Measurements from ENCODE around the gene STUM. TPM values are rescaled to one million over a fixed set of nuclear protein-coding genes. Genes with fewer than 3 reads are reported as not detected.

The STUM gene
- total RNA-seq, 1 experiment from 2014 or later: not detected

GRCh38 chr1:226530591-226530990 lies 18.0 kb upstream of the STUM start:
- intact Hi-C loops (cut with micrococcal nuclease; ENCODE audit: unreplicated experiment): no loop called here
- H3K27ac Mint-ChIP-seq (ENCODE audit: unreplicated experiment): no peak overlapping the region
- H3K36me3 Mint-ChIP-seq (ENCODE audit: insufficient read depth, unreplicated experiment): no peaks in the 10 kb centered on the region
- TF ChIP-seq CTCF (IDR thresholded peaks at IDR 0.05; ENCODE audit: unreplicated experiment): no peak
- peaks cover 81% of the 10 kb centered on the region for H3K27me3 Mint-ChIP-seq (ENCODE audit: unreplicated experiment)
- H3K4me3 Mint-ChIP-seq (ENCODE audit: low read depth, unreplicated experiment): no peak overlapping the region
- no TSS peak for BruUV-seq (replicated peaks)
- H3K9me3 Mint-ChIP-seq (ENCODE audit: low read depth, unreplicated experiment): peaks cover under 1% of the 10 kb centered on the region
- no peaks in the 10 kb centered on the region for H3K4me1 Mint-ChIP-seq (ENCODE audit: low read depth, unreplicated experiment)
- no peak for DNase-seq
- CTCF ChIA-PET: no interaction called here

- Mint-ChIP-seq H3K27ac (ENCODE audit: unreplicated experiment) (no peak overlapping the region), H3K27me3 (ENCODE audit: unreplicated experiment) (peaks cover 81% of the 10 kb centered on the region), H3K36me3 (ENCODE audit: insufficient read depth, unreplicated experiment) (no peaks in the 10 kb centered on the region), H3K9me3 (ENCODE audit: low read depth, unreplicated experiment) (no peaks in the 10 kb centered on the region), H3K4me3 (ENCODE audit: low read depth, unreplicated experiment) (no peak overlapping the region), H3K4me1 (ENCODE audit: low read depth, unreplicated experiment) (no peaks in the 10 kb centered on the region)
- TF ChIP-seq CTCF (IDR thresholded peaks at IDR 0.05; ENCODE audit: unreplicated experiment): no peak
- no peak for DNase-seq
- intact Hi-C loops (cut with micrococcal nuclease; ENCODE audit: unreplicated experiment): no loop called here
- CTCF ChIA-PET: no interaction called here
- BruUV-seq (replicated peaks): no TSS peak
Measured at GRCh38 chr1:226531360-226532093, 17.0 kb upstream of the STUM start.

- no peak for TF ChIP-seq CTCF (IDR thresholded peaks at IDR 0.05; ENCODE audit: unreplicated experiment)
- Mint-ChIP-seq H3K9me3 (ENCODE audit: low read depth, unreplicated experiment) (no peaks in the 10 kb centered on the region), H3K4me1 (ENCODE audit: low read depth, unreplicated experiment) (no peaks in the 10 kb centered on the region), H3K4me3 (ENCODE audit: low read depth, unreplicated experiment) (no peak overlapping the region), H3K27ac (ENCODE audit: unreplicated experiment) (no peak overlapping the region), H3K36me3 (ENCODE audit: insufficient read depth, unreplicated experiment) (no peaks in the 10 kb centered on the region), H3K27me3 (ENCODE audit: unreplicated experiment) (peaks cover 83% of the 10 kb centered on the region)
- DNase-seq: no peak
- no TSS peak for BruUV-seq (replicated peaks)
- CTCF ChIA-PET: interaction anchor here (1.6 kb wide), 1 partner anchor 9 kb away, joined by 3 read pairs; no protein-coding TSS in a partner anchor
- intact Hi-C loops (cut with micrococcal nuclease; ENCODE audit: unreplicated experiment): no loop called here
Measured at GRCh38 chr1:226532553-226532952, 16.0 kb upstream of the STUM start.

- H3K9me3 Mint-ChIP-seq (ENCODE audit: low read depth, unreplicated experiment): no peaks in the 10 kb centered on the region
- H3K27me3 Mint-ChIP-seq (ENCODE audit: unreplicated experiment): peaks cover 84% of the 10 kb centered on the region
- H3K27ac Mint-ChIP-seq (ENCODE audit: unreplicated experiment): no peak overlapping the region
- DNase-seq: no peak
- H3K4me3 Mint-ChIP-seq (ENCODE audit: low read depth, unreplicated experiment): no peak overlapping the region
- intact Hi-C loops (cut with micrococcal nuclease; ENCODE audit: unreplicated experiment): no loop called here
- no peaks in the 10 kb centered on the region for H3K4me1 Mint-ChIP-seq (ENCODE audit: low read depth, unreplicated experiment)
- TF ChIP-seq CTCF (IDR thresholded peaks at IDR 0.05; ENCODE audit: unreplicated experiment): no peak
- no peaks in the 10 kb centered on the region for H3K36me3 Mint-ChIP-seq (ENCODE audit: insufficient read depth, unreplicated experiment)
- no TSS peak for BruUV-seq (replicated peaks)
- CTCF ChIA-PET: interaction anchor here (1.6 kb wide), 1 partner anchor 8 kb away, joined by 3 read pairs; no protein-coding TSS in a partner anchor
Measured at GRCh38 chr1:226533220-226533619, 15.3 kb upstream of the STUM start.

Data from Calu3 (cell line).